Fibroblast of lung (primary cell): ENCODE data around the gene ZBTB9.

ENCODE experiments used
- CTCF ChIP-seq, 2 donors: IDR thresholded peaks in 1 of 2; conservative IDR thresholded peaks in 1 of 2; 1 replicate in 1 of 2; 2 replicates in 1 of 2; pipeline ENCODE4 v1.5.1; 2011 to 2012; ENCODE audit warnings: low read length in 2 of 2, control low read depth in 1 of 2, inconsistent platforms in 1 of 2, low read depth in 1 of 2, mild to moderate bottlenecking in 1 of 2
- EZH2 ChIP-seq: IDR thresholded peaks from 2 replicates; pipeline ENCODE4 v1.5.1; 2012; ENCODE audit warnings: low read length, control low read depth, mild to moderate bottlenecking; ENCODE audit errors: missing control alignments

GRCh38 chr6:33488339-33488738, 34.0 kb downstream of the ZBTB9 start:
- TF ChIP-seq CTCF (conservative IDR thresholded peaks at IDR 0.05 in 1 of 2, IDR thresholded peaks at IDR 0.05 in 1 of 2; ENCODE audit: low read depth in 1 of 2, low read length in 2 of 2) (no peak), EZH2 (no peak)
